Measurements from ENCODE around the gene CTNNA3.

CTNNA3 gene

GRCh38 chr10:67599597-67599996 is 96.4 kb downstream of the CTNNA3 start:
- Histone ChIP-seq H3K4me2 (ENCODE audit: low read length) (no peak overlapping the region), H3K79me2 (no peaks in the 10 kb centered on the region), H3K9me3 (ENCODE audit: control insufficient read depth, low read length) (no peaks in the 10 kb centered on the region), H2AFZ (no peak overlapping the region), H3K27ac (no peak overlapping the region), H3K36me3 (ENCODE audit: control insufficient read depth, insufficient read depth, low read length) (no peaks in the 10 kb centered on the region), H3K4me3 (ENCODE audit: low read depth, low read length) (no peak overlapping the region), H3K27me3 (ENCODE audit: control insufficient read depth, insufficient read depth, low read length) (no peaks in the 10 kb centered on the region), H3K4me1 (no peaks in the 10 kb centered on the region), H3K9ac (no peak overlapping the region)
- TF ChIP-seq CTCF (IDR thresholded peaks at IDR 0.05): no peak

- H2AFZ ChIP-seq: no peak overlapping the region
- no peaks in the 10 kb centered on the region for H3K9me3 ChIP-seq (ENCODE audit: control insufficient read depth, low read length)
- H3K36me3 ChIP-seq (ENCODE audit: control insufficient read depth, insufficient read depth, low read length): no peaks in the 10 kb centered on the region
- H3K27me3 ChIP-seq (ENCODE audit: control insufficient read depth, insufficient read depth, low read length): no peaks in the 10 kb centered on the region
- TF ChIP-seq CTCF (IDR thresholded peaks at IDR 0.05): no peak
- H3K4me3 ChIP-seq (ENCODE audit: low read depth, low read length): no peak overlapping the region
- H3K27ac ChIP-seq: no peak overlapping the region
- H3K4me1 ChIP-seq: no peaks in the 10 kb centered on the region
- H3K9ac ChIP-seq: no peak overlapping the region
- no peaks in the 10 kb centered on the region for H3K79me2 ChIP-seq
- no peak overlapping the region for H3K4me2 ChIP-seq (ENCODE audit: low read length)
These were observed 99.4 kb downstream of the CTNNA3 start for GRCh38 chr10:67596641-67597040.

GRCh38 chr10:67587771-67588170 is 108.2 kb downstream of the CTNNA3 start:
- Histone ChIP-seq H3K27ac (no peak overlapping the region), H3K36me3 (ENCODE audit: control insufficient read depth, insufficient read depth, low read length) (no peaks in the 10 kb centered on the region), H3K4me2 (ENCODE audit: low read length) (no peak overlapping the region), H3K4me1 (no peaks in the 10 kb centered on the region), H3K9me3 (ENCODE audit: control insufficient read depth, low read length) (no peaks in the 10 kb centered on the region), H3K9ac (no peak overlapping the region), H2AFZ (no peak overlapping the region), H3K27me3 (ENCODE audit: control insufficient read depth, insufficient read depth, low read length) (no peaks in the 10 kb centered on the region), H3K4me3 (ENCODE audit: low read depth, low read length) (no peak overlapping the region), H3K79me2 (no peaks in the 10 kb centered on the region)
- TF ChIP-seq CTCF (IDR thresholded peaks at IDR 0.05): no peak

GRCh38 chr10:67575532-67575931 is 120.5 kb downstream of the CTNNA3 start:
- no peak for TF ChIP-seq CTCF (IDR thresholded peaks at IDR 0.05)

DNA sequence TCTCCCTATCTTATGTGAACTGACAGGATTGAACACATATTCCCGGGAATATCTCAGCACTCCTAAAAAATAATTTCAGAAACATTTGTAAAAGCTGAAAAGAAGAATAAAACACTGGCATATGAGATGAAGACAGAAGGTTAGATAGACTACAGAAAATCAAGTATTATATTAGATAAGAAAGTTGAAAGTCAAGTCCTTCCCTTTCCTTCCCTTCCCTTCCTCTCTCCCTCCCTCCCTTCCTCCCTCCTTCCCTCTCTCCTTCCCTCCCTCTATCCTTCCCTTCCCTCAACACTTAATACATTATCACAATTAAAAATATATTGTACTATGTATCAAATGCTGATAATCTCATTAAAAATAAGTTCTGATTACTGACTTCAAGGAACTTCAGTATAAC is 122.5 kb downstream of the CTNNA3 start:
- Histone ChIP-seq H3K4me3 (ENCODE audit: low read depth, low read length) (no peak overlapping the region), H3K79me2 (no peaks in the 10 kb centered on the region), H3K36me3 (ENCODE audit: control insufficient read depth, insufficient read depth, low read length) (no peaks in the 10 kb centered on the region), H3K27me3 (ENCODE audit: control insufficient read depth, insufficient read depth, low read length) (no peaks in the 10 kb centered on the region), H3K9me3 (ENCODE audit: control insufficient read depth, low read length) (no peaks in the 10 kb centered on the region), H3K27ac (no peak overlapping the region), H3K4me2 (ENCODE audit: low read length) (no peak overlapping the region), H3K4me1 (no peaks in the 10 kb centered on the region), H3K9ac (no peak overlapping the region), H2AFZ (no peak overlapping the region)
- no peak for TF ChIP-seq CTCF (IDR thresholded peaks at IDR 0.05)

More at GRCh38 chr10:67575532-67575931, 120.5 kb downstream of the CTNNA3 start:
- no peaks in the 10 kb centered on the region for H3K9me3 ChIP-seq (ENCODE audit: control insufficient read depth, low read length)
- no peak overlapping the region for H3K9ac ChIP-seq
- no peaks in the 10 kb centered on the region for H3K79me2 ChIP-seq
- H2AFZ ChIP-seq: no peak overlapping the region
- no peak overlapping the region for H3K27ac ChIP-seq
- H3K36me3 ChIP-seq (ENCODE audit: control insufficient read depth, insufficient read depth, low read length): no peaks in the 10 kb centered on the region
- H3K4me3 ChIP-seq (ENCODE audit: low read depth, low read length): no peak overlapping the region
- no peak overlapping the region for H3K4me2 ChIP-seq (ENCODE audit: low read length)
- H3K27me3 ChIP-seq (ENCODE audit: control insufficient read depth, insufficient read depth, low read length): no peaks in the 10 kb centered on the region
- no peaks in the 10 kb centered on the region for H3K4me1 ChIP-seq

All from parathyroid adenoma (tissue), 2 donors.